HEK293T (cell line): ENCODE measurements around the gene SPECC1L.

Experiments used
- CTCF ChIA-PET: fragments of 350-600 bp; formaldehyde crosslinking; extraction: SDS; loops from one replicate; lab custom pipeline; 2021; ENCODE audit warnings: antibody characterized with exemption, inconsistent platforms; lab: Yijun Ruan, JAX
- POLR2A ChIA-PET: fragments of 350-600 bp; formaldehyde crosslinking; extraction: SDS; loops from one replicate; lab custom pipeline; 2020; ENCODE audit warnings: antibody characterized with exemption, inconsistent platforms; lab: Yijun Ruan, JAX
- DNase-seq: peaks from one replicate; pipeline ENCODE4 v3.0.0; 2012; ENCODE audit warnings: mixed read lengths; ENCODE audit errors: extremely low spot score
- ARNT ChIP-seq: fragments of 450-650 bp; IDR thresholded peaks from 2 replicates; pipeline ENCODE4 v1.6.1; 2017; ENCODE audit warnings: mild to moderate bottlenecking
- BHLHE40 ChIP-seq: fragments of 450-650 bp; IDR thresholded peaks from 2 replicates; pipeline ENCODE4 v1.6.1; 2016; ENCODE audit warnings: mild to moderate bottlenecking, moderate library complexity, borderline replicate concordance
- CTBP1 ChIP-seq: fragments of 450-650 bp; IDR thresholded peaks from 2 replicates; pipeline ENCODE4 v1.6.1; 2016; ENCODE audit warnings: borderline replicate concordance
- ELF4 ChIP-seq: fragments of 450-650 bp; IDR thresholded peaks from 2 replicates; pipeline ENCODE4 v1.6.1; 2017; ENCODE audit warnings: antibody characterized with exemption
- FOXA1 ChIP-seq: fragments of 450-650 bp; IDR thresholded peaks from 2 replicates; pipeline ENCODE4 v1.6.1; 2016; ENCODE audit warnings: mild to moderate bottlenecking
- FOXK2 ChIP-seq: fragments of 450-650 bp; IDR thresholded peaks from 2 replicates; pipeline ENCODE4 v1.6.1; 2016; ENCODE audit warnings: mild to moderate bottlenecking
- FOXM1 ChIP-seq: fragments of 450-650 bp; IDR thresholded peaks from 2 replicates; pipeline ENCODE4 v1.6.1; 2017; ENCODE audit warnings: mild to moderate bottlenecking, borderline replicate concordance
- HDGF ChIP-seq: fragments of 450-650 bp; IDR thresholded peaks from 2 replicates; pipeline ENCODE4 v1.6.1; 2017; ENCODE audit warnings: antibody characterized with exemption, borderline replicate concordance
- L3MBTL2 ChIP-seq: fragments of 450-650 bp; conservative IDR thresholded peaks from 2 replicates; pipeline ENCODE4 v1.6.1; 2016; ENCODE audit warnings: mild to moderate bottlenecking
- LEF1 ChIP-seq: fragments of 450-650 bp; IDR thresholded peaks from 2 replicates; pipeline ENCODE4 v1.6.1; 2017; ENCODE audit warnings: mild to moderate bottlenecking, borderline replicate concordance
- NFRKB ChIP-seq: fragments of 450-650 bp; IDR thresholded peaks from 2 replicates; pipeline ENCODE4 v1.6.1; 2016; ENCODE audit warnings: mild to moderate bottlenecking, moderate library complexity
- SP1 ChIP-seq: fragments of 450-650 bp; IDR thresholded peaks from 2 replicates; pipeline ENCODE4 v1.6.1; 2017
- SUZ12 ChIP-seq: fragments of 450-650 bp; IDR thresholded peaks from 2 replicates; pipeline ENCODE4 v1.6.1; 2016; ENCODE audit warnings: mild to moderate bottlenecking
- TARDBP ChIP-seq: fragments of 450-650 bp; IDR thresholded peaks from 2 replicates; pipeline ENCODE4 v1.6.1; 2016
- ZNF384 ChIP-seq: fragments of 450-650 bp; IDR thresholded peaks from 2 replicates; pipeline ENCODE4 v1.6.1; 2016
- TF ChIP-seq, protein P1 (sequence below): fragments of 450-650 bp; IDR thresholded peaks from 2 replicates; pipeline ENCODE4 v1.6.1; 2016

The SPECC1L gene

GRCh38 chr22:24337894-24338645 is 67.4 kb downstream of the SPECC1L start:
- DNase-seq: no peak
- ChIA-PET POLR2A (no interaction called here), CTCF (no interaction called here)
- TF ChIP-seq, protein P1, sequence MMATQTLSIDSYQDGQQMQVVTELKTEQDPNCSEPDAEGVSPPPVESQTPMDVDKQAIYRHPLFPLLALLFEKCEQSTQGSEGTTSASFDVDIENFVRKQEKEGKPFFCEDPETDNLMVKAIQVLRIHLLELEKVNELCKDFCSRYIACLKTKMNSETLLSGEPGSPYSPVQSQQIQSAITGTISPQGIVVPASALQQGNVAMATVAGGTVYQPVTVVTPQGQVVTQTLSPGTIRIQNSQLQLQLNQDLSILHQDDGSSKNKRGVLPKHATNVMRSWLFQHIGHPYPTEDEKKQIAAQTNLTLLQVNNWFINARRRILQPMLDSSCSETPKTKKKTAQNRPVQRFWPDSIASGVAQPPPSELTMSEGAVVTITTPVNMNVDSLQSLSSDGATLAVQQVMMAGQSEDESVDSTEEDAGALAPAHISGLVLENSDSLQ: no peak
- no peak for TF ChIP-seq FOXM1
- no peak for TF ChIP-seq CTBP1
- no peak for TF ChIP-seq ARNT
- no peak for TF ChIP-seq TARDBP
- TF ChIP-seq FOXK2: no peak
- TF ChIP-seq NFRKB: no peak
- TF ChIP-seq BHLHE40: no peak
- TF ChIP-seq SP1: no peak

- TF ChIP-seq SP1: no peak
- TF ChIP-seq TARDBP: no peak
- TF ChIP-seq FOXA1: no peak
- no peak for TF ChIP-seq ELF4
- TF ChIP-seq SUZ12: no peak
- TF ChIP-seq HDGF: no peak
- TF ChIP-seq ZNF384: no peak
- TF ChIP-seq, protein P1: no peak
- TF ChIP-seq NFRKB: no peak
- POLR2A ChIA-PET: no interaction called here
- CTCF ChIA-PET: no interaction called here
- DNase-seq: no peak
Measured at GRCh38 chr22:24338726-24339451, 68.3 kb downstream of the SPECC1L start.

DNA sequence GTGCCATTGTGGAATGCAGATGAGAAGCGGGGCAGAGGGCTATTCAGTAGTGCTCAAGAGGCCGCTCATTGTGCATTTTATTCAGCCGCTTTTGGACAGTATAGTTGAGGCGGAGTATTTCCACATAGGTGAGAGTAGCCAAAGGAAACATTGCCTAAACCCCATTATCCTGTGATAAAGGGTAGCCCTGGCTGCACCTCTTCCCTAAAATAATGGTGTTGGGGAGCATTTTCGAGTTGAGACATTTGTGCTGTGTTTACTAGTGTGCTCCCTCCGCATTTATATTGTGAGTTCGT is 68.8 kb downstream of the SPECC1L start:
- ChIA-PET POLR2A (no interaction called here), CTCF (no interaction called here)
- DNase-seq: no peak
- no peak for TF ChIP-seq HDGF
- no peak for TF ChIP-seq FOXK2
- no peak for TF ChIP-seq NFRKB
- TF ChIP-seq ZNF384: no peak
- no peak for TF ChIP-seq BHLHE40
- TF ChIP-seq FOXA1: no peak
- no peak for TF ChIP-seq CTBP1
- TF ChIP-seq L3MBTL2: no peak
- TF ChIP-seq TARDBP: no peak
- no peak for TF ChIP-seq SP1
- TF ChIP-seq, protein P1: no peak
- TF ChIP-seq LEF1: no peak
- TF ChIP-seq ARNT: no peak
- no peak for TF ChIP-seq ELF4
- no peak for TF ChIP-seq FOXM1

DNA sequence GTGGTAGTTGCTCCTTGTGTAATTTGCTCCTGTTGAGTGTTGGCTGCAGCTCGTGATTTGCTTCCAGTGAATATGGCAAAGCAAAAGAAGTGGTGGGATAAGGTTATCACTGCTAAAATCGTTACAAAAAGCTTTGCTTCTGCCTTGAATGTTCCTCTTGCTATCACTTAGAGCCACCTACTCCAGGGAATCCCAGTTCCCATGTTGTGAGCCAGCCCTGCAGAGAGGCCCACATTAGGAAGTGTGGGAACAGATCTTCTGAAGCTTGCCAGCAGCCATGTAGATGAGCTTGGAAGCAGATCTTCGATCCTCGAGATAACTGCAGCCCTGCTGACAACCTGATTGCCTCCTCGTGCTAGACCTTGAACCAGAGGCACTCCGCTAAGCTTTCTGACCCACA is 71.0 kb downstream of the SPECC1L start:
- TF ChIP-seq NFRKB (no peak), ELF4 (no peak), BHLHE40 (no peak), SUZ12 (no peak), LEF1 (no peak), HDGF (no peak), ZNF384 (no peak)
- TF ChIP-seq, protein P1: no peak
- CTCF ChIA-PET: no interaction called here
- POLR2A ChIA-PET: no interaction called here
- DNase-seq: no peak

DNA sequence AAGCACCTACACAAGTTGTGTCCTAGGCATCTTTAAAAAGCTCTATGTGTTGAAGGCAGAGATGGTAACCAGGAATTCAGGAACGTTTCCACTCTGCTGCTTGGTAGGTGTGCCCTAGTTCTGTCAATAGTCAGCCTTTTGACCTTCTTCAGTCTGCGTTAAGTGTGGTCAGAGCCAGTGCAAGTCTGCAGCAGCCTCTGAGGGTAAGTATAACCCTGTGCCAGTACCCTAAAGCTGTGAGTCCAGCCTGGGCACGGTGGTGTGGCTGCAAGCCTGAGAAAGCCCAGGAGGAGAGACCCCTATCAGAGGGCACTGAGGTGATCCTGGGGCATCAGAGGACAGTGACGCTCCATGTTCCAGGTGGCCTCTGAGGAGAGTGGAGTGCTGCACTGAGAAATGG is 80.0 kb downstream of the SPECC1L start:
- CTCF ChIA-PET: no interaction called here
- no peak for TF ChIP-seq CTBP1
- TF ChIP-seq FOXA1: no peak
- no peak for TF ChIP-seq TARDBP
- TF ChIP-seq BHLHE40: no peak
- POLR2A ChIA-PET: no interaction called here
- DNase-seq: no peak

DNA sequence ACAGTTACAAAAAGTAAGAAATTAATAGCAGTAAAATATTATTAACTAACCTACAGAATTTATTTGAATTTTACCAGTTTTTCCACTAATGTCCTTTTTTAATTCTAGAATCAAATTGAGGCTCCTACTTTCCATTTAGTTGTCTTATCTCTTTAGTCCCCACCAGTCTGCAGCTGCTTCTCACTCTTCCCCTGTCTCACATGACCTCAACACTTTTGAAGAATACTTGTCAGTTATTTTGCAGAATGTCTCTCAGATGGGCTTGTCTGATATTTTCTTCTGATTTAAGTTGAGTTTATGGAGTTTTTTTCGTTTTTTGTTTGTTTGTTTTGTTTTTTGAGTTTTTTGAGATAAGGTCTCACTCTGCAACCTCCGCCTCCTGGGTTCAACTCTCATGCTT is 82.5 kb downstream of the SPECC1L start:
- ChIA-PET CTCF (no interaction called here), POLR2A (no interaction called here)
- TF ChIP-seq FOXK2 (no peak), ARNT (no peak), ZNF384 (no peak), BHLHE40 (no peak), HDGF (no peak), TARDBP (no peak)
- TF ChIP-seq, protein P1: no peak
- DNase-seq: no peak
